ENCODE results near the gene MYH8. TPM values are rescaled to one million over a fixed set of nuclear protein-coding genes. Genes with fewer than 3 reads are reported as not detected.

Gene MYH8
- total RNA-seq (not detected), total RNA-seq (0 to 0.20 (median 0) reads per million in 172 experiments)
- polyA plus RNA-seq (2013, experiment 1 of 2): not detected
- polyA plus RNA-seq (2013, experiment 2 of 2): 24.9 TPM

DNA sequence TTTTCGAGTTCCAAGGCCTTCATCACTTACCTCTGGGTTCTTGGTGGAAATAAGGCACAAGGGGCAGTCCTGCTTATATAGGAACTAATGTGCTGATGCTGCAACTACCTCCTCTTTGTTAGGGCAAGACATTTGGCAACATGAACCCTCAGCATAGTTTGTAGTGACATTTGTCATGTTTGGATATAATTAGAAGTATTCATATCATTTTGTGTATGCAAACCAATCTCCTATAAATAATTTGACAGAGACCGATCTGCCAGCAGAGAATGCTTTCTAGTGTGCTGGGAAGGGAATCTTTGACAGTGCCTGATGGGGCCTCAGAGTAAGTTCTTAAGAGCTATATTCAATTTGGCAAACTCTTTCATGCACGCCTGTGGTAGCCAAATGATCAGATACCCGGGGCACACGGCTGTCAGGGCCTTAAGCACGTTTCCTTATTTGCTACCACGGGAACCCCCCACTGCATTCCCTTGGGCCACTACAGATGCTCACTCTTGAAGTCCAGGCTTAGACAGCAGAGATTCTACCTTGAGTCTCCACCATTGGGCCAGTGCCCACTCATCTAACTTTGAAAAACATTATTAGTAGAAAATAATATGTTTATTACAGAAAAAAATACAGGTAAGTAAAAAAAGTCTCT lies at the start of gene MYH8:
Gene MYH8, minus strand, starts transcription at position 51 of the 643 bp plus-strand sequence. CDS start 1,723 bp downstream, outside the sequence.
- DNase-seq (no peak), ATAC-seq (ENCODE audit: poor library complexity) (no peak)
- no peaks in the 10 kb centered on the region for H3K4me1 ChIP-seq (ENCODE audit: insufficient read depth, low read length)
- no peaks in the 10 kb centered on the region for H3K27me3 ChIP-seq (ENCODE audit: control insufficient read depth in 1 of 2, insufficient read depth in 2 of 2, low read length in 2 of 2)
- Mint-ChIP-seq H3K27me3 (peaks cover 4% of the 10 kb centered on the region), H3K27ac (no peak within 1 kb of the TSS), H3K9me3 (peaks cover 2% of the 10 kb centered on the region), H3K4me1 (ENCODE audit: low read depth) (no peaks in the 10 kb centered on the region), H3K36me3 (ENCODE audit: low read depth) (no peaks in the 10 kb centered on the region), H3K4me3 (no peak within 1 kb of the TSS)
- ChIA-PET POLR2A (no interaction called here), CTCF (no interaction called here)
- TF ChIP-seq, protein P1, sequence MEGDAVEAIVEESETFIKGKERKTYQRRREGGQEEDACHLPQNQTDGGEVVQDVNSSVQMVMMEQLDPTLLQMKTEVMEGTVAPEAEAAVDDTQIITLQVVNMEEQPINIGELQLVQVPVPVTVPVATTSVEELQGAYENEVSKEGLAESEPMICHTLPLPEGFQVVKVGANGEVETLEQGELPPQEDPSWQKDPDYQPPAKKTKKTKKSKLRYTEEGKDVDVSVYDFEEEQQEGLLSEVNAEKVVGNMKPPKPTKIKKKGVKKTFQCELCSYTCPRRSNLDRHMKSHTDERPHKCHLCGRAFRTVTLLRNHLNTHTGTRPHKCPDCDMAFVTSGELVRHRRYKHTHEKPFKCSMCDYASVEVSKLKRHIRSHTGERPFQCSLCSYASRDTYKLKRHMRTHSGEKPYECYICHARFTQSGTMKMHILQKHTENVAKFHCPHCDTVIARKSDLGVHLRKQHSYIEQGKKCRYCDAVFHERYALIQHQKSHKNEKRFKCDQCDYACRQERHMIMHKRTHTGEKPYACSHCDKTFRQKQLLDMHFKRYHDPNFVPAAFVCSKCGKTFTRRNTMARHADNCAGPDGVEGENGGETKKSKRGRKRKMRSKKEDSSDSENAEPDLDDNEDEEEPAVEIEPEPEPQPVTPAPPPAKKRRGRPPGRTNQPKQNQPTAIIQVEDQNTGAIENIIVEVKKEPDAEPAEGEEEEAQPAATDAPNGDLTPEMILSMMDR (IDR thresholded peaks at IDR 0.05): no peak
- H3K27ac ChIP-seq (ENCODE audit: low read depth in 1 of 2, low read length in 2 of 2): no peak within 1 kb of the TSS
- H3K9me3 ChIP-seq (ENCODE audit: control insufficient read depth in 1 of 2, insufficient read depth in 1 of 2, low read length in 2 of 2): no peaks in the 10 kb centered on the region
- no peak within 1 kb of the TSS for H3K4me3 ChIP-seq (ENCODE audit: low read length)
- intact Hi-C loops (cut with DNase I, micrococcal nuclease): no loop called here
- H3K36me3 ChIP-seq (ENCODE audit: insufficient read depth, low read length): no peaks in the 10 kb centered on the region

GRCh38 chr17:10469459-10469858 lies 47.7 kb upstream of the MYH8 start, which contains the start of gene MYH4:
Gene MYH4 (minus strand): TSS chr17:10469559. CDS start chr17:10466745, 2,814 bp downstream.
- no peak for ATAC-seq (ENCODE audit: poor library complexity)
- POLR2A ChIA-PET: no interaction called here

DNA sequence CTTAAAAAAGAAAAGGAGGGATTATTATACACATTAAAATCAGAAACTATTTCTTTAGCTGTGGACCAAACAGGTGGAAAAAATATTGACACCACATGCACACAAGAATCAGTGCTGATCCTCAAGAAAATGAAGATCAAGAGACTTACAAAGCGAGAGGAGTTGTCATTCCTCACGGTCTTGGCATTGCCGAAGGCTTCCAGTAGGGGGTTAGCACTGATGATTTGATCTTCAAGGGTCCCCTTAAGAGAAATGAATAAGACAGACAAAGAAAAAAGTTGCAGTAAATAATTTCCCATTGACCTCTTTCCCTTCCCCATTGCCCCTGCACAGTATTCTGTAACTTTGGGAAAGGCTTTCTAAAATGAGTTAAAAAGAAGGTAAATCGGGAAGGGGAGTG lies 41.7 kb upstream of the MYH8 start:
- Histone ChIP-seq H3K9me3 (ENCODE audit: control insufficient read depth in 1 of 2, insufficient read depth in 1 of 2, low read length in 2 of 2) (no peaks in the 10 kb centered on the region), H3K27ac (ENCODE audit: low read depth in 1 of 2, low read length in 2 of 2) (no peak overlapping the region), H3K27me3 (ENCODE audit: control insufficient read depth in 1 of 2, insufficient read depth in 2 of 2, low read length in 2 of 2) (no peaks in the 10 kb centered on the region), H3K4me3 (ENCODE audit: low read length) (no peak overlapping the region), H3K4me1 (ENCODE audit: insufficient read depth, low read length) (no peaks in the 10 kb centered on the region), H3K36me3 (ENCODE audit: insufficient read depth, low read length) (no peaks in the 10 kb centered on the region)
- H3K27me3 Mint-ChIP-seq: no peaks in the 10 kb centered on the region
- no peak overlapping the region for H3K27ac Mint-ChIP-seq
- POLR2A ChIA-PET: no interaction called here
- no peak overlapping the region for H3K4me3 Mint-ChIP-seq
- TF ChIP-seq, protein P1 (IDR thresholded peaks at IDR 0.05): no peak
- ATAC-seq (ENCODE audit: poor library complexity) (no peak), DNase-seq (no peak)
- no peaks in the 10 kb centered on the region for H3K4me1 Mint-ChIP-seq (ENCODE audit: low read depth)
- intact Hi-C loops (cut with DNase I, micrococcal nuclease): no loop called here
- H3K9me3 Mint-ChIP-seq: no peaks in the 10 kb centered on the region
- CTCF ChIA-PET: no interaction called here
- no peaks in the 10 kb centered on the region for H3K36me3 Mint-ChIP-seq (ENCODE audit: low read depth)

More at GRCh38 chr17:10469459-10469858, 47.7 kb upstream of the MYH8 start, which contains the start of gene MYH4:
- Mint-ChIP-seq H3K27ac (no peak within 1 kb of the TSS), H3K4me3 (no peak within 1 kb of the TSS), H3K27me3 (no peaks in the 10 kb centered on the region), H3K36me3 (ENCODE audit: low read depth) (no peaks in the 10 kb centered on the region), H3K4me1 (ENCODE audit: low read depth) (no peaks in the 10 kb centered on the region), H3K9me3 (no peaks in the 10 kb centered on the region)
- no peaks in the 10 kb centered on the region for H3K9me3 ChIP-seq (ENCODE audit: control insufficient read depth in 1 of 2, insufficient read depth in 1 of 2, low read length in 2 of 2)
- no peak for DNase-seq
- intact Hi-C loops (cut with DNase I, micrococcal nuclease): no loop called here
- H3K27me3 ChIP-seq (ENCODE audit: control insufficient read depth in 1 of 2, insufficient read depth in 2 of 2, low read length in 2 of 2): no peaks in the 10 kb centered on the region
- H3K4me3 ChIP-seq (ENCODE audit: low read length): no peak within 1 kb of the TSS
- no peaks in the 10 kb centered on the region for H3K36me3 ChIP-seq (ENCODE audit: insufficient read depth, low read length)
- no peaks in the 10 kb centered on the region for H3K4me1 ChIP-seq (ENCODE audit: insufficient read depth, low read length)
- TF ChIP-seq, protein P1 (IDR thresholded peaks at IDR 0.05): no peak
- no peak within 1 kb of the TSS for H3K27ac ChIP-seq (ENCODE audit: low read depth in 1 of 2, low read length in 2 of 2)
- CTCF ChIA-PET: no interaction called here
